ENCODE data around the gene SEMA3D. TPM values are rescaled to one million over a fixed set of nuclear protein-coding genes. Genes with fewer than 3 reads are reported as not detected.

The SEMA3D gene
- total RNA-seq, 1 experiment from 2014 or later = 1.4 TPM

- Histone ChIP-seq H3K36me3 (ENCODE audit: control insufficient read depth in 1 of 2, insufficient read depth in 2 of 2, low read length in 2 of 2) (no peaks in the 10 kb centered on the region), H3K4me2 (ENCODE audit: low read length) (no peak overlapping the region), H3K79me2 (ENCODE audit: insufficient read depth, low read length) (no peaks in the 10 kb centered on the region), H2AFZ (ENCODE audit: low read depth, low read length, poor library complexity, severe bottlenecking) (no peak overlapping the region), H3K27me3 (ENCODE audit: insufficient read depth, low read length) (no peaks in the 10 kb centered on the region), H3K9ac (ENCODE audit: low read length) (no peak overlapping the region), H4K20me1 (ENCODE audit: insufficient read depth) (no peaks in the 10 kb centered on the region), H3K9me3 (ENCODE audit: control insufficient read depth in 1 of 2, insufficient read depth in 1 of 2, low read depth in 1 of 2, low read length in 2 of 2) (no peaks in the 10 kb centered on the region), H3K27ac (ENCODE audit: low read depth, low read length) (no peak overlapping the region), H3K4me3 (replicated peaks in 1 of 2; ENCODE audit: low read depth in 1 of 2, low read length in 2 of 2) (no peak overlapping the region), H3K9me2 (ENCODE audit: insufficient read depth) (no peaks in the 10 kb centered on the region), H3K4me1 (ENCODE audit: control insufficient read depth in 1 of 2, insufficient read depth in 2 of 2, low read length in 2 of 2) (no peaks in the 10 kb centered on the region)
- intact Hi-C loops (cut with micrococcal nuclease) = no loop called here
- RAD21 ChIA-PET (ENCODE audit: low non-redundant PET in 1 of 2, low total read pairs in 2 of 2, uncharacterized antibody in 2 of 2, unreplicated experiment in 2 of 2) = no interaction called here
- DNase-seq (ENCODE audit: low read depth, low spot score) (no peak), ATAC-seq (no peak)
- no peak for TF ChIP-seq JUND (IDR thresholded peaks at IDR 0.05)
- TF ChIP-seq ZNF274 (IDR thresholded peaks at IDR 0.05; ENCODE audit: low read depth, low read length) = no peak
- TF ChIP-seq YY1 (IDR thresholded peaks at IDR 0.05; ENCODE audit: extremely low read depth, insufficient replicate concordance, low read depth, low read length) = no peak
- TF ChIP-seq ELF1 (IDR thresholded peaks at IDR 0.05; ENCODE audit: borderline replicate concordance, low read depth) = no peak
- TF ChIP-seq EZH2 (IDR thresholded peaks at IDR 0.05) = no peak
- POLR2A ChIA-PET = no interaction called here
- BruUV-seq (replicated peaks) = no TSS peak
- CTCF ChIA-PET = no interaction called here
Measured at GRCh38 chr7:85090919-85091564, 95.8 kb downstream of the SEMA3D start.

GRCh38 chr7:85090143-85090542 is 96.7 kb downstream of the SEMA3D start:
- no peaks in the 10 kb centered on the region for H3K36me3 ChIP-seq (ENCODE audit: control insufficient read depth in 1 of 2, insufficient read depth in 2 of 2, low read length in 2 of 2)
- no peaks in the 10 kb centered on the region for H3K4me1 ChIP-seq (ENCODE audit: control insufficient read depth in 1 of 2, insufficient read depth in 2 of 2, low read length in 2 of 2)
- H3K9me3 ChIP-seq (ENCODE audit: control insufficient read depth in 1 of 2, insufficient read depth in 1 of 2, low read depth in 1 of 2, low read length in 2 of 2) = no peaks in the 10 kb centered on the region
- TF ChIP-seq ATF3 (IDR thresholded peaks at IDR 0.05) = no peak
- TF ChIP-seq SRF (IDR thresholded peaks at IDR 0.05; ENCODE audit: low read depth) = no peak
- TF ChIP-seq CBX3 (IDR thresholded peaks at IDR 0.05; ENCODE audit: low read depth) = no peak
- TF ChIP-seq EGR1 (IDR thresholded peaks at IDR 0.05; ENCODE audit: low read depth) = no peak
- TF ChIP-seq JUND (IDR thresholded peaks at IDR 0.05) = no peak
- no peak for TF ChIP-seq POLR2A (IDR thresholded peaks at IDR 0.05; ENCODE audit: borderline replicate concordance, extremely low read depth, insufficient read depth, insufficient read length)
- no peak for TF ChIP-seq ZNF274 (IDR thresholded peaks at IDR 0.05; ENCODE audit: low read depth, low read length)
- TF ChIP-seq POLR2AphosphoS5 (IDR thresholded peaks at IDR 0.05; ENCODE audit: low read depth, low read length) = no peak
- ChIA-PET CTCF (no interaction called here), POLR2A (no interaction called here), RAD21 (ENCODE audit: low non-redundant PET in 1 of 2, low total read pairs in 2 of 2, uncharacterized antibody in 2 of 2, unreplicated experiment in 2 of 2) (no interaction called here)
- DNase-seq (ENCODE audit: low read depth, low spot score) = no peak
- H3K9me2 ChIP-seq (ENCODE audit: insufficient read depth) = no peaks in the 10 kb centered on the region
- no peaks in the 10 kb centered on the region for H3K79me2 ChIP-seq (ENCODE audit: insufficient read depth, low read length)
- BruUV-seq (replicated peaks) = no TSS peak
- no peaks in the 10 kb centered on the region for H3K27me3 ChIP-seq (ENCODE audit: insufficient read depth, low read length)
- H2AFZ ChIP-seq (ENCODE audit: low read depth, low read length, poor library complexity, severe bottlenecking) = no peak overlapping the region
- H3K4me2 ChIP-seq (ENCODE audit: low read length) = no peak overlapping the region
- intact Hi-C loops (cut with micrococcal nuclease) = no loop called here
- H3K27ac ChIP-seq (ENCODE audit: low read depth, low read length) = no peak overlapping the region
- no peak overlapping the region for H3K9ac ChIP-seq (ENCODE audit: low read length)
- no peak overlapping the region for H3K4me3 ChIP-seq (replicated peaks in 1 of 2; ENCODE audit: low read depth in 1 of 2, low read length in 2 of 2)
- ATAC-seq = no peak
- H4K20me1 ChIP-seq (ENCODE audit: insufficient read depth) = no peaks in the 10 kb centered on the region
